Measurements from ENCODE around the gene ACAT2. TPM values are rescaled to one million over a fixed set of nuclear protein-coding genes. Genes with fewer than 3 reads are reported as not detected.

Gene ACAT2
- total RNA-seq, 1 experiment from 2014 or later, result 156 TPM

DNA sequence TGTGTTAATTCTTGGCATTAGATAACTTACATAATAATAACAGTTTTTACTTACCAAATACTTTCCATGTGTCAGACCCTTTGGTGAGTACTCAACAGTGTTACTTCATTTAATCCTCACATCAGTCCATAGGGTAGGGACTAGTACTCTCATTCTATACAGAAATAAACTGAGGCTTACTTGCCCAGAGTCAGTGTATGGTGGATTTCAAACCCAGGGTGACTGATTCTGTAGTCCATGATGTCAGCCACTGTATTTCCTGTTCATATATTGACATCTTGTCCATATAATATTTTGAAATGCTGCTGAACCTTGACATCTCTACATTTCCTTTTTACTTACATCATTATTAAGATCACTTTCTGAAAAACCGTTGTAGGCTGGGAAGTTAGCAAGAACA lies 35.7 kb downstream of the ACAT2 start:
- no peak overlapping the region for H4K5ac ChIP-seq (ENCODE audit: insufficient read length, low read depth, low read length)
- H3K79me2 ChIP-seq (ENCODE audit: insufficient read depth, low read length), result no peaks in the 10 kb centered on the region
- no peak overlapping the region for H3K4me3 Mint-ChIP-seq
- no peak overlapping the region for H2BK15ac ChIP-seq (ENCODE audit: low read depth, low read length)
- no peaks in the 10 kb centered on the region for H3K23me2 ChIP-seq (ENCODE audit: insufficient read length, low read depth, low read length, poor library complexity, severe bottlenecking)
- H3K36me3 Mint-ChIP-seq (ENCODE audit: insufficient read depth in 1 of 3, low read depth in 3 of 3), result peaks cover 16 to 53% (median 48%) of the 10 kb centered on the region in 3 experiments; a peak in 6 of 7 replicates
- no peak overlapping the region for H3K4ac ChIP-seq (ENCODE audit: low read depth, low read length)
- H3K4me1 Mint-ChIP-seq, result peaks cover 15 to 24% of the 10 kb centered on the region in 2 experiments
- H3K27ac ChIP-seq (ENCODE audit: insufficient read length, low read depth, low read length), result no peak overlapping the region
- no peak overlapping the region for H3K18ac ChIP-seq (ENCODE audit: insufficient read length, low read depth, low read length)
- H2BK20ac ChIP-seq (ENCODE audit: low read depth, low read length, poor library complexity, severe bottlenecking), result no peak overlapping the region
- WGBS (ENCODE audit: extremely low coverage, insufficient read length, low lambda C conversion rate), result no CpG with 5 or more reads among the region's 1 CpG
- H2AK5ac ChIP-seq (ENCODE audit: insufficient read length, low read length), result no peak overlapping the region
- H3K4me1 ChIP-seq (ENCODE audit: insufficient read depth, low read length), result no peaks in the 10 kb centered on the region
- no peak overlapping the region for H3K4me2 ChIP-seq (ENCODE audit: insufficient read depth, insufficient read length, low read length)
- TF ChIP-seq, protein P1, sequence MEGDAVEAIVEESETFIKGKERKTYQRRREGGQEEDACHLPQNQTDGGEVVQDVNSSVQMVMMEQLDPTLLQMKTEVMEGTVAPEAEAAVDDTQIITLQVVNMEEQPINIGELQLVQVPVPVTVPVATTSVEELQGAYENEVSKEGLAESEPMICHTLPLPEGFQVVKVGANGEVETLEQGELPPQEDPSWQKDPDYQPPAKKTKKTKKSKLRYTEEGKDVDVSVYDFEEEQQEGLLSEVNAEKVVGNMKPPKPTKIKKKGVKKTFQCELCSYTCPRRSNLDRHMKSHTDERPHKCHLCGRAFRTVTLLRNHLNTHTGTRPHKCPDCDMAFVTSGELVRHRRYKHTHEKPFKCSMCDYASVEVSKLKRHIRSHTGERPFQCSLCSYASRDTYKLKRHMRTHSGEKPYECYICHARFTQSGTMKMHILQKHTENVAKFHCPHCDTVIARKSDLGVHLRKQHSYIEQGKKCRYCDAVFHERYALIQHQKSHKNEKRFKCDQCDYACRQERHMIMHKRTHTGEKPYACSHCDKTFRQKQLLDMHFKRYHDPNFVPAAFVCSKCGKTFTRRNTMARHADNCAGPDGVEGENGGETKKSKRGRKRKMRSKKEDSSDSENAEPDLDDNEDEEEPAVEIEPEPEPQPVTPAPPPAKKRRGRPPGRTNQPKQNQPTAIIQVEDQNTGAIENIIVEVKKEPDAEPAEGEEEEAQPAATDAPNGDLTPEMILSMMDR (conservative IDR thresholded peaks at IDR 0.05), result no peak
- H3K9me3 Mint-ChIP-seq, result no peaks in the 10 kb centered on the region
- DNase-seq, result no peak
- H3K27me3 ChIP-seq (ENCODE audit: insufficient read depth, low read length), result no peaks in the 10 kb centered on the region
- no peak overlapping the region for H4K8ac ChIP-seq (replicated peaks; ENCODE audit: insufficient read length, low read depth, low read length)
- no peaks in the 10 kb centered on the region for H3K79me1 ChIP-seq (ENCODE audit: insufficient read depth, low read depth, low read length, poor library complexity, severe bottlenecking)
- no peak overlapping the region for H2BK5ac ChIP-seq (ENCODE audit: insufficient read length, low read length)
- no peaks in the 10 kb centered on the region for H4K20me1 ChIP-seq (ENCODE audit: control insufficient read depth, insufficient read depth, insufficient read length)
- H4K91ac ChIP-seq (ENCODE audit: insufficient read length, low read depth, low read length), result no peak overlapping the region
- H3T11ph ChIP-seq (ENCODE audit: low read length), result no peak overlapping the region
- no peak overlapping the region for H3K23ac ChIP-seq (ENCODE audit: insufficient read length, low read depth, low read length)
- H3K9ac ChIP-seq (ENCODE audit: extremely low read depth, insufficient read length, low read length), result no peak overlapping the region
- no peak overlapping the region for H3K27ac Mint-ChIP-seq
- no peak overlapping the region for H2BK120ac ChIP-seq (ENCODE audit: low read depth, low read length, poor library complexity, severe bottlenecking)
- no peak overlapping the region for H2BK12ac ChIP-seq (ENCODE audit: insufficient read length, low read depth, low read length)
- no peak overlapping the region for H3K14ac ChIP-seq (ENCODE audit: insufficient read depth, low read length)
- no peaks in the 10 kb centered on the region for H3K9me3 ChIP-seq (ENCODE audit: control insufficient read depth, low read depth, low read length)
- H3K56ac ChIP-seq (ENCODE audit: insufficient read length, low read depth, low read length), result no peak overlapping the region
- H2AFZ ChIP-seq (ENCODE audit: low read length), result no peak overlapping the region
- H3K27me3 Mint-ChIP-seq (ENCODE audit: low read depth), result no peaks in the 10 kb centered on the region; the same call in 1 of the 2 replicates

All from H9 (cell line).